SK-N-SH (cell line): ENCODE results near the gene DAB1. TPM values are rescaled to one million over a fixed set of nuclear protein-coding genes. Genes with fewer than 3 reads are reported as not detected.

ENCODE experiments used
- CTCF ChIA-PET: fragments of 300-600, 350-600 bp; formaldehyde crosslinking; extraction: SDS; loops from one replicate; lab custom pipeline; 2021; lab: Yijun Ruan, JAX
- POLR2A ChIA-PET: fragments of 350-600 bp; sonication (Branson Sonifier 250); formaldehyde crosslinking; extraction: SDS; loops from one replicate; lab custom pipeline; 2020; ENCODE audit warnings: antibody characterized with exemption, inconsistent platforms; lab: Yijun Ruan, JAX
- DNase-seq: peaks from one replicate; pipeline ENCODE4 v3.0.0; 2012
- H2AFZ ChIP-seq: fragments of 200-600 bp; sonication (generic); 2 replicates; pipeline ENCODE4 v1.8.1; 2016; ENCODE audit warnings: antibody characterized with exemption, mild to moderate bottlenecking, low read depth
- H3F3A ChIP-seq: fragments of 200-600 bp; sonication (generic); replicated peaks from 2 replicates; pipeline ENCODE3; 2016; ENCODE audit warnings: antibody characterized with exemption, mild to moderate bottlenecking; ENCODE audit not compliant: insufficient read depth
- H3K27ac ChIP-seq, 2 experiments: fragments of 200-500 bp in 1 of 2; fragments of 200-600 bp in 1 of 2; sonication (Bioruptor generic) in 1 of 2; sonication (generic), shearing (Covaris generic) in 1 of 2; 2 replicates each; pipeline versions ENCODE4 v1.5.1 to v1.6.1; 2014 to 2016; ENCODE audit warnings: low read depth in 2 of 2, inconsistent platforms in 1 of 2, low read length in 1 of 2, mild to moderate bottlenecking in 1 of 2, mixed read lengths in 1 of 2
- H3K27me3 ChIP-seq: fragments of 200-600 bp; sonication (generic), shearing (Covaris generic); 2 replicates; pipeline ENCODE4 v1.6.1; 2016; ENCODE audit warnings: mixed run types; ENCODE audit not compliant: insufficient read depth
- H3K36me3 ChIP-seq, 2 experiments: fragments of 200-500 bp in 1 of 2; fragments of 200-600 bp in 1 of 2; sonication (Bioruptor generic) in 1 of 2; sonication (generic) in 1 of 2; replicated peaks in 1 of 2; 2 replicates each; pipeline versions ENCODE3 to v1.5.1; 2014 to 2016; ENCODE audit warnings: low read length in 1 of 2, mild to moderate bottlenecking in 1 of 2; ENCODE audit not compliant: insufficient read depth in 2 of 2, control insufficient read depth in 1 of 2
- H3K4me1 ChIP-seq, 2 experiments: fragments of 200-500 bp in 1 of 2; fragments of 200-600 bp in 1 of 2; sonication (Bioruptor generic) in 1 of 2; sonication (generic), shearing (Covaris generic) in 1 of 2; 2 replicates each; pipeline versions ENCODE4 v1.5.1 to v1.6.1; 2014 to 2016; ENCODE audit warnings: low read depth in 1 of 2, low read length in 1 of 2, mixed run types in 1 of 2; ENCODE audit not compliant: insufficient read depth in 2 of 2, control insufficient read depth in 1 of 2
- H3K4me2 ChIP-seq: fragments of 200-600 bp; sonication (generic), shearing (Covaris generic); 2 replicates; pipeline ENCODE4 v1.6.1; 2017; ENCODE audit warnings: mixed run types
- H3K4me3 ChIP-seq, 2 experiments: fragments of 200-500 bp in 1 of 2; fragments of 200-600 bp in 1 of 2; sonication (Bioruptor generic) in 1 of 2; sonication (generic), shearing (Covaris generic) in 1 of 2; 2 replicates each; pipeline versions ENCODE4 v1.5.1 to v1.8.1; 2014 to 2016; ENCODE audit warnings: low read depth in 2 of 2, inconsistent platforms in 1 of 2, low read length in 1 of 2, mild to moderate bottlenecking in 1 of 2, mixed read lengths in 1 of 2, moderate library complexity in 1 of 2
- H3K79me2 ChIP-seq: fragments of 200-600 bp; sonication (generic); 2 replicates; pipeline ENCODE4 v1.8.1; 2017; ENCODE audit warnings: mild to moderate bottlenecking; ENCODE audit not compliant: insufficient read depth
- H3K9ac ChIP-seq: fragments of 200-600 bp; sonication (generic); 2 replicates; pipeline ENCODE4 v1.6.1; 2017; ENCODE audit warnings: mixed run types
- H3K9me2 ChIP-seq: fragments of 200-600 bp; sonication (generic); 2 replicates; pipeline ENCODE4 v1.6.1; 2017; ENCODE audit warnings: mixed run types
- H3K9me3 ChIP-seq: fragments of 200-600 bp; sonication (generic); 2 replicates; pipeline ENCODE4 v1.6.1; 2017; ENCODE audit warnings: mixed run types, mild to moderate bottlenecking, moderate library complexity
- H4K20me1 ChIP-seq: fragments of 200-600 bp; sonication (generic); 2 replicates; pipeline ENCODE4 v1.6.1; 2017; ENCODE audit warnings: mild to moderate bottlenecking, mixed run types; ENCODE audit not compliant: insufficient read depth
- CHD2 ChIP-seq: fragments of 150-350 bp; IDR thresholded peaks from 2 replicates; pipeline ENCODE4 v1.6.1; 2018; ENCODE audit warnings: low read length; ENCODE audit not compliant: partially characterized antibody
- GABPA ChIP-seq: IDR thresholded peaks from 2 replicates; pipeline ENCODE4 v1.4.0; 2012; ENCODE audit warnings: low read depth, mild to moderate bottlenecking
- GATA2 ChIP-seq: sonication (generic); formaldehyde crosslinking; IDR thresholded peaks from 2 replicates; pipeline ENCODE4 v1.5.0; 2020; ENCODE audit warnings: mild to moderate bottlenecking, missing genetic modification reagents
- MEF2A ChIP-seq: IDR thresholded peaks from 2 replicates; pipeline ENCODE4 v1.4.0; 2012; ENCODE audit warnings: low read depth, borderline replicate concordance
- MXI1 ChIP-seq: IDR thresholded peaks from 2 replicates; pipeline ENCODE4 v1.6.1; 2012; ENCODE audit warnings: mild to moderate bottlenecking, low read depth, low read length, improper control_type of control experiment
- NFIC ChIP-seq: IDR thresholded peaks from 2 replicates; pipeline ENCODE4 v1.4.0; 2012; ENCODE audit warnings: borderline replicate concordance
- PBX3 ChIP-seq: IDR thresholded peaks from 2 replicates; pipeline ENCODE4; 2012
- RAD21 ChIP-seq: IDR thresholded peaks from 2 replicates; pipeline ENCODE4 v1.6.1; 2012; ENCODE audit warnings: mild to moderate bottlenecking, low read length
- RCOR1 ChIP-seq: fragments of 150-350 bp; IDR thresholded peaks from 2 replicates; pipeline ENCODE4 v1.6.1; 2017; ENCODE audit warnings: antibody characterized with exemption, low read length
- REST ChIP-seq: IDR thresholded peaks from 2 replicates; pipeline ENCODE4 v1.6.1; 2012; ENCODE audit warnings: mild to moderate bottlenecking, low read depth, low read length, moderate library complexity
- RFX5 ChIP-seq: IDR thresholded peaks from 2 replicates; pipeline ENCODE4 v1.6.1; 2012; ENCODE audit warnings: mild to moderate bottlenecking, improper control_type of control experiment, low read length
- SIN3A ChIP-seq: IDR thresholded peaks from 2 replicates; pipeline ENCODE4 v1.6.1; 2012; ENCODE audit warnings: low read depth, mild to moderate bottlenecking, low read length, moderate library complexity, borderline replicate concordance
- TEAD4 ChIP-seq: IDR thresholded peaks from 2 replicates; pipeline ENCODE4 v1.4.0; 2012; ENCODE audit warnings: mild to moderate bottlenecking, borderline replicate concordance; ENCODE audit not compliant: insufficient read depth
- USF1 ChIP-seq: IDR thresholded peaks from 2 replicates; pipeline ENCODE4 v1.4.0; 2012; ENCODE audit warnings: low read depth, borderline replicate concordance
- ZBTB33 ChIP-seq: IDR thresholded peaks from 2 replicates; pipeline ENCODE4 v1.4.0; 2012; ENCODE audit warnings: low read depth, borderline replicate concordance
- whole genome bisulfite sequencing: methylation state at CpG from one replicate; pipeline ENCODE4 v1.1.6; 2017; ENCODE audit warnings: low lambda C conversion rate; 5-methylcytosine and 5-hydroxymethylcytosine counted together
- polyA plus RNA-seq, 3 experiments: library from polyadenylated mRNA; depleted of rRNA; stranded (reverse); fragments of >200 nt; gene quantifications; 2 replicates each; pipeline ENCODE4 v1.2.3, GENCODE V29; 2012
- TF ChIP-seq, protein P1 (sequence below): IDR thresholded peaks from 2 replicates; pipeline ENCODE4 v1.4.0; 2012; ENCODE audit warnings: low read depth

The DAB1 gene
- polyA plus RNA-seq, 1 of the 3 experiments (the other 2 are of a cell fraction), result 2.9 TPM

- no peak overlapping the region for H3K4me2 ChIP-seq
- 60% methylated on average over 2 of the region's 2 CpGs for WGBS
- H3K9me3 ChIP-seq, result no peaks in the 10 kb centered on the region
- no peak overlapping the region for H3K27ac ChIP-seq
- H3K4me1 ChIP-seq, result peaks cover 0 to 2% of the 10 kb centered on the region in 2 experiments; a peak in 2 of 4 replicates
- no peak for TF ChIP-seq MEF2A
- TF ChIP-seq REST, result no peak
- no peak for TF ChIP-seq RFX5
- TF ChIP-seq GABPA, result no peak
- no peak for TF ChIP-seq MXI1
- TF ChIP-seq USF1, result no peak
- no peak for TF ChIP-seq CHD2
- TF ChIP-seq NFIC, result no peak
- TF ChIP-seq, protein P1, sequence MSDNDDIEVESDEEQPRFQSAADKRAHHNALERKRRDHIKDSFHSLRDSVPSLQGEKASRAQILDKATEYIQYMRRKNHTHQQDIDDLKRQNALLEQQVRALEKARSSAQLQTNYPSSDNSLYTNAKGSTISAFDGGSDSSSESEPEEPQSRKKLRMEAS, result no peak
- TF ChIP-seq RCOR1, result no peak
- TF ChIP-seq ZBTB33, result no peak
- TF ChIP-seq RAD21, result no peak
- no peak for TF ChIP-seq SIN3A
- TF ChIP-seq TEAD4, result no peak
- TF ChIP-seq GATA2 (CRISPR knock-in tag), result no peak
- TF ChIP-seq PBX3, result no peak
- TF ChIP-seq, all 33 proteins: peak for 0
- no peaks in the 10 kb centered on the region for H4K20me1 ChIP-seq
- DNase-seq, result no peak
- peaks cover 0 to 5% of the 10 kb centered on the region in 2 experiments for H3K36me3 ChIP-seq
- CTCF ChIA-PET, result interaction anchor here (1.4 kb wide), 1 partner anchor 13 kb away, joined by 3 read pairs; no protein-coding TSS in a partner anchor
- H3K9me2 ChIP-seq, result no peaks in the 10 kb centered on the region
- no peak overlapping the region for H2AFZ ChIP-seq
- H3K27me3 ChIP-seq, result no peaks in the 10 kb centered on the region
- H3K4me3 ChIP-seq, result no peak overlapping the region
- no peaks in the 10 kb centered on the region for H3F3A ChIP-seq
- H3K9ac ChIP-seq, result no peak overlapping the region
- POLR2A ChIA-PET, result no interaction called here
- no peaks in the 10 kb centered on the region for H3K79me2 ChIP-seq
Observed at GRCh38 chr1:57013522-57013921, 410.3 kb downstream of the DAB1 start.
